Stimulated activated CD8-positive, alpha-beta memory T cell treated with anti-CD3 and anti-CD28 coated beads, Interleukin-12 subunit alpha, Interleukin-12 subunit beta, amount 100 ng/mL, for 1 hour (primary cell): ENCODE results near the gene RASL12.
"Not testable (repeated sequence)": the region's sequence is repeated elsewhere in the genome, so short reads cannot be mapped to it uniquely, and the experiment has no call there.

Source experiments
- DNase-seq: peaks from one replicate; pipeline ENCODE4 v3.0.0-alpha.2; 2020; ENCODE audit warnings: low read depth

The RASL12 gene

DNA sequence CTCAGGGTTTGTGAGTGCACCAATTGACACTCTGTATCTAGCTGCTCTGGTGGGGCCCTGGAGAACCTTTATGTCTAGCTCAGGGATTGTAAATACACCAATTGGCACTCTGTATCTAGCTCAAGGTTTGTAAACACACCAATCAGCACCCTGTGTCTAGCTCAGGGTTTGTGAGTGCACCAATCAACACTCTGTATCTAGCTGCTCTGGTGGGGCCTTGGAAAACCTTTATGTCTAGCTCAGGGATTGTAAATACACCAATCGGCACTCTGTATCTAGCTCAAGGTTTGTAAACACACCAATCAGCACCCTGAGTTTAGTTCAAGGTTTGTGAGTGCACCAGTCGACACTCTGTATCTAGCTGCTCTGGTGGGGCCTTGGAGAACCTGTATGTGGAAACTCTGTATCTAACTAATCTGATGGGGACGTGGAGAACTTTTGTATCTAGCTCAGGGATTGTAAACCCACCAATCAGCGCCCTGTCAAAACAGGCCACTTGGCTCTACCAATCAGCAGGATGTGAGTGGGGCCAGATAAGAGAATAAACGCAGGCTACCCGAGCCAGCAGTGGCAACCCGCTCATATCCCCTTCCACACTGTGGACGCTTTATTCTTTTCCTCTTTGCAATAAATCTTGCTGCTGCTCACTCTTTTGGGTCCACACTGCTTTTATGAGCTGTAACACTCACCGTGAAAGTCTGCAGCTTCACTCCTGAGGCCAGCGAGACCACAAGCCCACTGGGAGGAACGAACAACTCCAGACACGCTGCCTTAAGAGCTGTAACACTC is 8.0 kb upstream of the RASL12 start:
- DNase-seq: not testable (repeated sequence)

DNA sequence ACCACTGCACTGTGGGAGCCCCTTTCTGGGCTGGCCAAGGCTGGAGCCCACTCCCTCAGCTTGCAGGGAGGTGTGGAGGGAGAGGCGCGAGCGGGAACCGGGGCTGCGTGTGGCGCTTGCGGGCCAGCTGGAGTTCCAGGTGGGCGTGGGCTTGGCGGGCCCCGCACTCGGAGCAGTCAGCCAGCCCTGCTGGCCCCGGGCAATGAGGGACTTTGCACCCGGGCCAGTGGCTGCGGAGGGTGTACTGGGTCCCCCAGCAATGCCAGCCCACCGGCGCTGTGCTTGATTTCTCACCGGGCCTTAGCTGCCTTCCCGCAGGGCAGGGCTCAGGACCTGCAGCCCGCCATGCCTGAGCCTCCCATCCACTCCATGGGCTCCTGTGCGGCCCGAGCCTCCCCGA is 7.2 kb upstream of the RASL12 start:
- DNase-seq: not testable (repeated sequence)

DNA sequence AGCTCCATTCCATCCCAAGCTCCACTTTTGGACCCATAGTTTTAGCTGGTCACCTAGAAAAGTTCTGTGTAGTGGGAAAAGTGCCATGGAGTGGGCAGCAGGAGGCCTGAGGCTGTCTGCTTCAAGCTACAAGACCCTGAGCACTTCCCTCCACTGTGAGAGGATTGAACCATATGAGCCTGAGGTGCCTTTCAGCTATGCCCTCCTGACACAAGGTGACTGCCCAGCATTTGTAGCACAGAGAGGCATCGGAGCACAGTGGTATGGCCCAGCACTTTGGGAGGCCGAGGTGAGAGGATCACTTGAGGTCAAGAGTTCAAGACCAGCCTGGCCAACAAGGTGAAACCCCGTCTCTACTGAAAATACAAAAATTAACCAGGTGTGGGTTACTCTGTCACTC is 4.8 kb upstream of the RASL12 start:
- DNase-seq: no peak

DNA sequence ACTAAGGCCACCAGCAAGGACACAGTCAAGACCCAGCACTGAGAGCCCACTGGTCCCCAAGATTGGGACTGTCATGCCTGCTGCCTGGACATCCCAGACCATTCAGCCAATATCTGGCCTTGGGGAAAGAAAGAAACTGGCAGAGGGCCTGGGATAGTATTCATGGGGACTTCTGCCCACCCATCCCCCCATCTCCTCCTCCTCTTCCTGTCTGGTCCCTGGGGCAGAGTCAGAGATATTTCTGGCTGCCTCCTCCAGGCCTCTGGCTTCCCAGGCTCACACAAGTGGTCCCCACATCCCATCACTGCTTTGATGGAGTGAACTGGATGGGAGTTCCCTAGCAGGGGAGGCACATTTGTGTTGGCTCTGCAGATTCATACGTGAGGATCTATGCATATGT is 4.2 kb upstream of the RASL12 start:
- no peak for DNase-seq

DNA sequence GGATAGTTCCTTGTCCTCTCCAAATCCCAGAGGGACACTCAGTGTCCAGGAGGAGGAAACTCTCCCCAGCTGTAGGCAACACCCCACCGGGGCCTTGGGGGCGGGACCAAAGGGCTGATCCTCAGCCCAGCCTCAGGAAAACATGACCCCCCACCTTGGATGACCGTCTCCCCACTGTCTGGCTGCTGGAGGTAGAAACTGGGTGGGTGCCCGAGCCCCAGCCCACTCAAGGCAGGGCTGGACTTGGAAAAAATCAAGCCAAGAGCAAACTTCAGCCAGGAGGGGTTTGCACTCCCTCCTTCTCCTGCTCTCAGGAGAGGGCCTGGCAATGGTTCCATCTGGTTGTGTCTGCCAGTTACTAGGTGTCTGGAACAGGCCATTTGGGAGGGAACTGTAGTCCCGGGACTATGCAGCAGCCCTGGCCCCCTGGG is 3.6 kb upstream of the RASL12 start:
- no peak for DNase-seq

DNA sequence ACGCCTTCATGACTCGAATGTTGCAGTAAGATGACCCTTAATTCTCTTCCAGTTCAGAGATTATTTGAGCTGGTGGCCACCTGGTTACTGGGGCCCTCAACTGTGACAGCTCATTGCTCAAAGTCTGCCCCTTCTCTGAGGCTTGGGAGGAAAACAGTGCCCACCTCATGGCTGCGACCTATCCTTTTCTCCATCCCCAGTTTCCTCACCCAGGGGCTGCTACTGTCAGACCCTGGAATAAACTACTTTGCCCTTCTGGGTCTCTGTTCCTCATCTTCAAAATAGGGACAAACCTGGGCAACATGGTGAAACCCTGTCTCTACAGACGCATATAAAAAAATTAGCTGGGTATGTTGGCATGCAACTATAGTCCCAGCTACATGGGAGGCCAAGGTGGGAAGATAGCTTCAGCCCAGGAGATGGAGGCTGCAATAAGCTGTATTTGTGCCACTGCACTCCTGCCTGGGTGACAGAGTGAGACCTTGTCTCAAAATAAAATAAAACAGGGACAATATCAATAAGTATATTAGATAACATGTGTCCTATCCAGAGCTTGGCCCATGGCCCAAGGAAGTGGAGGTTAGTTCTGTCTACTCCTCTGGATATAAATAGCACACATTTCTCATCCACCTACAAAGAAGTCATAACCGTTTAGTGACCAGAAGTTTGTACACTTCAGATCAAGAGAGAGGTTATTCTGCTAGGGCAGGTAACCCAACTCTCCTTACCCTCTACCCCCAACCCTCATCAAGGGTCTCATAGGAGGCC is 2.2 kb upstream of the RASL12 start:
- DNase-seq: no peak

DNA sequence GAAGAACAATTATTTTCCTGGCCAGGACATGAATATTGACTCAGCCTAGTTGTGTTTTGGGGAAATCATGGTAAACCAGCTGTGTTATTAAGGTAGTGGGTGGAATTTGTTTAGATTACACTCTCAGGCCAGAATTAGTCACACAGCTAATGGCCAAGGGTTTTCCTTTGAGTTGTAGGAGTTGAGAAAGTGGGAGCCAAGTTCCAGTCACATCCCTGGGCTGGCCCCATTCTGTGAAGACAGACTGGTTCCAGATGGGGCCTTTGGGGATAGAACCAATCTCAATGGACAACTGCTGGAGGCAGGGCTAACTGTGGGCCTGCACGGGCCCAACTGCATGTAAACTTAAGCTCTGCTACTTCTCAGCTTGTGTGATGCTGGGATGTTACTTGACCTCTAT is 1.4 kb upstream of the RASL12 start:
- DNase-seq: no peak

DNA sequence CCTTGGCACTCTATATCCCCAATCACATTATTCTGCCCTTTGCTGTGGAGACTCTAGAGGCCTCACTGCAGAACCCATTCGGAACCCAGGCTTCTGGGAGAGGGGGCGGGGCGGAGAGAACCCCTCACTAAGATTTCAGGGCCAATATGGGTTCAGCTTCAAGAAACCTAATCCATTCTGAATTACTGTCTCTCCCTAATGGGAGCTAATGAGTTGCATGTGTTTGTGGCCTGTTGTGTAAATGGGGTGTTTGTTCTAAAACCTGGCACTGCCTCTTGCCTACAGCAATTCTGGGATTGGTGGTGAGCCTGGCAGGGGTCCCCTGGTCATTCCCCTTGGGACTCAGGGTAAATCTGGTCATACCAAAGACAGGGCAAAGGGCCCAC is 605 bp upstream of the RASL12 start:
- DNase-seq: no peak

DNA sequence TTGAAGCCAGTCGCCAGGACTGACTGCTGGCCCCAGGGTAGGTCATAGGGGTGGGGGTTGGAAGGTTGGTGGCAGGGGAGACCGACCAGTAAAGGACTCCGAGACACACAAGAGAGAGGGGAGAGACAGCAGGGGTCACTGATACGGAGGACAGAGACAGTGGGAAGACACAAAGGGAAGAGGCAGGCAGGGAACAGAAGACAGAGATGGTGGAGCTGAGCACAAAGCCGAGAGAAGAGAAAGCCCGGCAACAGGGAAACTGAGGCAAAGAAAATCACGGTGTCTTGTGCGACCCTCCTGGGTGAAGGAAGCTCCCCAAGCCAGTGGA is 510 bp downstream of the RASL12 start:
- DNase-seq: no peak

DNA sequence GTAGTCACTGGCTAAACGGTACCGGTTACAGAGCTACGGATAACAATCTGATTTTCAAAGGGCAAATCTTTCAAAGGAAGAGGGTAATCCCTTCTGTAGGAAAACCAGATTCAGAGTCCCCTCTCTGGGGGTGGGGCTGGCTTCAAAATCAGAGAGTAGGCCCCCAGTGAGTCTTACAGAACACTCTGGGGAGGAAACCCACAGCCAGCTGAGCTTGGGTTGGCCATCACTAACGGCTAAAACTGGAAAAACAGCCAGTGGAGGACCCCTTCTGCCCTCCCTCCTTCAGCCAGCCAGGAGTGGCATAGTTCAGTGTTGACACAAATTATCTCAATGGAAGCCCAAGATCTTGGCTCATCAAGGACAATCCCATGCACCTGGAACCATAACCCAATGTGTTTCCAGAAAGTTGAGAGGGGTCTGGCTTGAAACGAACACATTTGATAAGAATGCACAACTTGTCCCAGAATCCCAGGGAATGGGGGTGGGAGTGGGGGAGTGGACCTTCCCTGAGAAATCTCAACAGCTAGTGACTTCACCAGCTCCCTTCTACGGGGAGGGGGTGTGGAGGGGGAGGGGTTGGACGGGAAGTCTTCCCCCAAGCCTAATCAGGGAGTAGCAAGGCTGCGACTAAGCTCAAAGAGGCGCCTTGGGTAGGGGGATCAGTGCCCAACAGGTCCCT is 1.0 kb downstream of the RASL12 start:
- no peak for DNase-seq

DNA sequence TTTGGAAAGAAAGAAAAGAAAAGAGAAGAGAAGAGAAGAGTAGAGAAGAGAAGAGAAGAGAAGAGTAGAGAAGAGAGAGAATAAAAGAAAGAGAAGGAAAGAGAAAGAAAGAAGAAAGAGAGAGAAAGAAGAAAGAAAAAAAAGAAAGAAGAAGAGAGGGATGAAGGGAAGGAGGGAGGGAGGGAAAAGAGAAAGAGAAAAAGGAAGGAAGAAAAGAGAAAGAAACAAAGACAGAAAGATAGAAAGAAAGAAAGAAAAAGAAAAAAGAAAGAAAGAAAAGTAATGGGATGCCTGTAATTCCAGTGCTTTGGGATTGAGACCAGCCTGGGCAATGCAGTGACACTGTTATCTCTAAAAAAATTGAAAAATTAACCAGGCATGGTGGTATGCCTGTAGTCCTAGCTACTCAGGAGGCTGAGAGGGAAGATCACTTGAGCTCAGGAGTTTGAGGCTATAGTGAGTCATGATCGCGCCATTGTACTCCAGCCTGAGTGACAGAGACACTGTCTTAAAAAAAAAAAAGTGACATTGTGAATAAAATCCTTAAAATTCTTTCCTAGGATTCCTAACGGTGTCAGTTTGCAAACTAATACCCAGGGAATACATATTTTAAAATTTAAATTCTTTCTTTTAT is 1.7 kb downstream of the RASL12 start:
- DNase-seq: no peak

DNA sequence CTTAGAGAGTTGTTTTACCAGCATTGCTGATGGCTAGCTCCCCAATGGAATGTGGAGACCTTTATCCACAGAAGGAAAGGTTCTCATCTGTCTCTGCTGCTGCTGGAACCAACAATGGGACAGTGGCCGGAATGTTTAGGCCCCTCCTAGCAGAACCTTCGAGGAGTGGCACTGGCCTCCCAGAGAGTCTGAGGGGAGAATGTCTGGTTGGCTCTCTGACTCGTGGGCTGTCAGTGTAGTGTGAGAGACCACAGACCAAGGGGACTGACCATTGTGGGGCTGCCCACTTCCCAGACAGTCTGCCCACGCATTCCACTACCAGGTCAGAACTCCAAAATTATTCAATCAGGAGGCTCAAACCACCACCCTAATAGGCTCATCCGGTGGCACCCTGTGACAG is 5.1 kb downstream of the RASL12 start:
- DNase-seq: no peak

DNA sequence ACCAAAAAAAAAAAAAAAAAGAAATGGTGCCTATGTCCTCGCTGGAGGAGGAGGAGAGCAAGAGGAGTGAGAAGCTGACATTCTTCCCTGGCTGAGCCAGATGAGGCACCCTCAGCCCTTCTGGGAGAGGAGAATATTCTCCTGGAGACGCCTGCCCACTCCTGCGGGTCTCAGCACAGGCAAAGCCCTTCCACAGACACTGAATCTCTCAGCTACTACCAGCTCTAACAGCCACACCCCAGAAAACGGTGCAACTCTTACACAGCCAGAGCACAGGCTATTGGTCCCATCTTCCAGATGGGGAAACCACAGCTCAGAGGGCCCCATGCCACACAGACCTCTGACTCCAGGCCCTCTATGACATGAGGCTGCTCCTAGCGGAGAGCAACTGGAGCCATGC is 5.7 kb downstream of the RASL12 start:
- no peak for DNase-seq

DNA sequence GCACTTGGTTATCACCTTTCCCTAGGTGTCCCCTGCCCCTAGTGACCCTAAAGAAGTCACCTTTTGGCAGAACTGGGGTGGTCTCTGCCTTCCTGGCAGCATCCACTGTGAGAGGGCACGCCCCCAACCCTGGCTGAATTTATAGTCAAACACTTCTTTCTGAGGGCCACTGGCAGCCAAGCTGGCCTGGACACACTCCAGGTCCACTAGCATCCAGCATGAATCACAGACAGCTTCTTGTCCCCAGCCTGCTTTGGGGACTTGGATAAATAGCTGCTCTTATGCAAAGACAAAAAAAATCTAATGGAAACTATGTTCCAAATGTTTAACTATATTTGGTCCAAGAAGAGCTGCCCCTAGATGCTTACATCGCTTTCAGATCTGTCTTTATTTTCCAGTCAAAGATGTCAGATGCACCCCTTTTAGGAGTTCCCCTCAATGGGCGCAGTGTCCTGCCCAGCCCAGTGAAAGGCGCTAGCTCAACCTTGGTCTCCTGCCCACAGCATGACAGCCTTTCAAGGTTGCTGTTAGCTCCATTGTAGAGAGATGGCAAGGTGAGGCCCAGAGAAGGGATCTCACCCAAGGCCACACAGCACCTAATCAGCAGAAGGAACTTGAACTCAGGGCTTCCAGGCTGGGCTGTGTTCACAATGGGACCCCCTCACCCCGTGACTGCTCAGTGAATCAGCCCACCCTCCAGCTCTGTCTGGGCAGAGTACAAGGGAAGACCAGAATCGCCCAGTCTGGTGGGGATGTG is 7.0 kb downstream of the RASL12 start:
- no peak for DNase-seq

DNA sequence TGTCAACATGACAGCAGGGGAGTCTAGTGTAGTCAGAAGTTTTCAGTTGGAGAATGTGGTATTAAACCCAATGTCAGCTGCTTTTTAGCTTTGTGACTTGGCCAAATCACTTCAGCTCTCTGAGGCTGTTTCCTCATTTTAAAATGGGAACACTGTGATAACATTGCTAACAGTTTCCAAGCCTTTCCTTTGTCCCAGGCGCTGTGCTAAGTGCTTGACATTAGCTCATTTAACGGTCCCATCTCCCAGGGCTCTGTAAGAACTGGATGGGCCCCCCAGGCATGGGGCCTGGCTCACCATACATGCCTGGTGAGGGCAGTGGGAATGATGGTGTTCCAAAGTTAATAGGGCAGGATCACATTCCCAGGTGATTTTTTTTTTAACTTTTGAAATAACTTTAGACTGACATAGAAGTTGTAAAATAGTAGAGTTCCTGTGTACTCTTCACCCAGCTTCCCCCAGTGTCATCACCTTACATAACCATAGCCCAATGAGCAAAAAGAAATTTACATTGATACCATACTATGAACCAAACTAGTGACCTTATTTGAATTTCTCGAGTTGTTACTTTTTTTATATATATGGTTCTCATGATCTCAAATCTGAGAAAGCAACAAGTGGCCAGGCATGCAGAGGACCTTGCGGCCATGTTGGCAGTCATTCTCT is 7.7 kb downstream of the RASL12 start:
- DNase-seq: no peak

DNA sequence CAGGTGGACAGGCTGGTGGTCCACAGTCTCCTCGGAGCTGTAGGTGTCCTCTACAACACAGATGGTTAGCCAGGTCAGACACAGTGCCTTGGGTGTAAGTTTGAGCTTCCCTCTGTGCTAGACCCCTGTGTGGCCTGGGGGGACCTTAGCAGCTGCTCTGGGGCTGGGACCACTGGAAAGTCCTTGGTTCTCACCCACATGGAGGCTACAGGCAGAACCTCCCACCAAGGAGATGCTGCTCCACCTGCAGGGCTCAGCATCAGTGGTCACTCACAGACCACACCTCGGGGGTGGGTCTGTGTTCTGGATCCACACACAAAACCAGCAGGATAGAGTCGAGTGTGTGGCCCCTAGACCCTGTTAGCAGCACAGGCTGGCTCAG is 8.4 kb downstream of the RASL12 start:
- DNase-seq: no peak

DNA sequence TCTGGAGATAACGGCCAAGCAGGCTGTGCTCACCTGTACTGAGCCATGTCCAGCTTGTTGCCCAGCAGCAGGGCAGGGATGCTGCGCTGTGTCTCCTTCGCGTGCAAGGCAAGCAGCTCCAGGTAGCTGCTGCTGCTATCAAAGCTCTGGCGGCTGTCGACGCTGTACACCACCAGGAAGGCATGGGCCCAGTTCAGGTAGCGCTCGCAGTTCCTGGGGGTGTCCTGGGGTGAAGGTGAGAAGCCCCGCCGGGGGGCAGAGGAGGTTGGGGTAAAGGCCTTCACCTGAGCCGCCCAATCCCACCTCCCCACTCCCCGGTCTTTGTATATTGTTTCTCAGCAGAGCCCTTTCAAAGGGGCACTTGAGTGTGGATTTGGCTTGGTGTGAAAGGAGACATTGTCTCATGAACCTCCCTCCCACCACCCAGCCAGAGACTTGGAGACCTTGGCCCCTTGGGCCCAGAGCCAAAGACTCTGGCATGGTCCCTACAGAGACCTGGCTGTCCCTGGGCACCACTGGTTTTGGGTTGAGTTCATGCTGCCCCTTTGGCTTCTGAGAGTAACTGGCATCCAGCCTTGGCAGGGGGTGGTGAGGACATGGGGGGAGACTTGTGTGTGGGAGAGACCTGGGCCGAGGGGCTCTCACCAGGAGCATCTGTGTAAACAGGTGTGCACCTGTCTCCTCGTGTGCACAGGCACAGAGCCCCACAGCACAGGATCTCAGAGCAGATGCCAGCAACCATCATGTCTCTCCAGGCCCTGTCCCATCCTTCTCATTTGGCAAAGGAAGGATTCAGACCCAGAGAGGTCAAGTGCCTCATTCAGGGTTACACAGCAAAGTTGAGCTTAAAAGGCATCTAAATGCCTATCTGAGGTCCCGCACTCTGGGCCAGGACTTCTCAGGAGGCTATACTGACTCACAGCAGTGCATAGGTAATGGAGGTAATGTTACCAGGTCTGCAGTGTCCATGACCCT is 9.1 kb downstream of the RASL12 start:
- no peak for DNase-seq

DNA sequence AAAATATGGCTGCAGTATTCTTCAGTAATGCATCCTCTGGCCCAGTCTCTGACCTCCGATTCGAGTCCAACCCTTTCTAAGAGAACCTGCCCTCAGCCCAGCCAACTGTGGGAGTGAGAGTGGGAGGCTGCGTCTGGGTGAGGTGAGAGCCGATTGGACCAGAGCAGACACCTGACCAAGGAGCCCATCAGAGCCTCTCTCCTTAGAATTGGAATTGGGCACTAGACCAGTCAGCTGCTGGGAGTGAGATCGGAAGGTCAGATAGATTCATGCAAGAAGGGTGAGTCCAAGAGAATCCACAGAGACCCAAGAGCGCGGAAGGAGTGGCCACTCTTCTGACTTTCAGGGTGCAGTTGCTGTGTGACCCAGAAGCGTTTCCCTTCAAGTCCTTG is 10.2 kb downstream of the RASL12 start:
- no peak for DNase-seq

DNA sequence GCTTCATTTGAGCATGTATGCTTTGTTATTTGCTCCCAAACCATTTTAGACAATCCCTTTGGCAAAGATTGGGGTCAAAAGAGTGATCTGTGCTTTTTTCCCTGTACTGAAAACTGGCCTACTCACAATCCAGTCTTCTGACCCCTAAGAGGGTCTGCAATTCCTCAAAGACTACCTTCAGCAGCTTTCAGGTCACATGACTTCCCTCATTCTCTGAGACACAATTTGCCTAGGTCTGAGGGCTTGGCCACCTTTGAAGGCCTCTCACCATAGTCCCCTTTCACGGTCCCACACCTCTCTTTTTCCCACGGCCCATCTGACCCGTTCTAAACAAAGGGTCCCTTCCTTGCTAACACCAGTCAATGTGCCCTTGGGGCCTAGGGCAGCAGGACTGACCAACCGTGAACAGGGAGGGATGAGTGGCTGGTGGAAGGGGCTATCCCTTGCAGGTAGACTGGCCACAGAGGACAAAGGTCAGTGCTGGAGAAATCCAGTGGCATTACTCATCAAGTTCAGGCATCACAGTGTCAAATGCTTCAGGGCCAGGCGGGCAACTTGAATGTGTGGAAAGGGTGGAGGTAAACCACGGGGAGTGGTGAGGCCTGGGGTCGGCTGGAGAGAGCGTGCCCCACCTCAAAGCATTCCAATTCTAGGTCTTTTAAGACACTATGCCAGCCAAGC is 10.8 kb downstream of the RASL12 start:
- DNase-seq: no peak

DNA sequence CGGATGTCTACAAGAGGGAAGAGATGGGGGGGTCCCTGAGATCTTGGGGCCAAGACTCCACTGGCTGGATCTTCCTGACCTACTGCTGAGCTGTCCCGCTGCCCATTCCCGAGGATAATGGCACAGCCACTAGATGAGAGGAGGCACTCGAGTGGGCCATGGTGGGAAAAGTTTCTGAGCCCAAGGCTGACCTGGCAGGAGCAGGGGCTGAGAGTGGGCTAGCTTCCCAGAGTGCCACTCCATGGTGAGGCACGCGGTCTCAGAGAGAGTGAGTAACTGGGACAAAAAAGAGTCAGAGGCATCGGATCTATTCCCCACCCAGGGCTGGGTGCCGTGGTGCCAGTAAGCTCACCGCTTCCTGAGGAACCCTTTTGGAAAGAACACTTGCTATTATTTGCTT is 11.7 kb downstream of the RASL12 start:
- no peak for DNase-seq
